GM18505 (cell line): Measurements from ENCODE around the gene RBM42.
A peak's percentile ranks its signal among the peaks of the same experiment; 100 is the strongest.

Source experiments
- ATAC-seq: cut with Tn5 transposase; IDR thresholded peaks from one replicate; pipeline ENCODE4 v1.9.1; 2021; ENCODE audit not compliant: unreplicated experiment
- POLR2A ChIP-seq: IDR thresholded peaks from 4 replicates; pipeline ENCODE4 v1.6.1; 2011; ENCODE audit warnings: borderline replicate concordance; ENCODE audit not compliant: insufficient read depth, insufficient read length; ENCODE audit errors: extremely low read depth

The RBM42 gene

GRCh38 chr19:35609851-35610353, 18.9 kb upstream of the RBM42 start:
- ATAC-seq: no peak

GRCh38 chr19:35612224-35612558, 16.6 kb upstream of the RBM42 start:
- ATAC-seq: no peak
- TF ChIP-seq POLR2A: no peak

More at GRCh38 chr19:35609851-35610353, 18.9 kb upstream of the RBM42 start:
- peak; percentile 33 for TF ChIP-seq POLR2A

GRCh38 chr19:35612559-35613321, 16.1 kb upstream of the RBM42 start, which contains the start of gene HAUS5:
TSS of gene HAUS5 (plus strand) at chr19:35612735. CDS start at chr19:35612795, 60 bp downstream.
- peak; percentile 74 for TF ChIP-seq POLR2A
- ATAC-seq: peak; percentile 89

GRCh38 chr19:35613574-35613973, 15.3 kb upstream of the RBM42 start:
- no peak for ATAC-seq
- TF ChIP-seq POLR2A: no peak

- ATAC-seq: no peak
- TF ChIP-seq POLR2A: no peak
Observed at GRCh38 chr19:35615036-35615435, 13.8 kb upstream of the RBM42 start.

- no peak for ATAC-seq
- TF ChIP-seq POLR2A: no peak
Observed at GRCh38 chr19:35618857-35619256, 10.0 kb upstream of the RBM42 start.

- no peak for ATAC-seq
- no peak for TF ChIP-seq POLR2A
Observed at GRCh38 chr19:35619290-35619923, 9.4 kb upstream of the RBM42 start.

- no peak for TF ChIP-seq POLR2A
- ATAC-seq: no peak
Observed at GRCh38 chr19:35620001-35620400, 8.8 kb upstream of the RBM42 start.

GRCh38 chr19:35621708-35622107, 7.1 kb upstream of the RBM42 start:
- no peak for ATAC-seq

GRCh38 chr19:35622750-35623149, 6.1 kb upstream of the RBM42 start:
- TF ChIP-seq POLR2A: no peak
- ATAC-seq: no peak

More at GRCh38 chr19:35621708-35622107, 7.1 kb upstream of the RBM42 start:
- no peak for TF ChIP-seq POLR2A

- TF ChIP-seq POLR2A: no peak
- no peak for ATAC-seq
Observed at GRCh38 chr19:35623327-35624010, 5.4 kb upstream of the RBM42 start.

GRCh38 chr19:35628264-35628564, 622 bp upstream of the RBM42 start:
- no peak for TF ChIP-seq POLR2A
- no peak for ATAC-seq

GRCh38 chr19:35629332-35629633, 447 bp downstream of the RBM42 start:
- ATAC-seq: no peak
- no peak for TF ChIP-seq POLR2A
